ENCODE results near the gene MRPS34.

DNA sequence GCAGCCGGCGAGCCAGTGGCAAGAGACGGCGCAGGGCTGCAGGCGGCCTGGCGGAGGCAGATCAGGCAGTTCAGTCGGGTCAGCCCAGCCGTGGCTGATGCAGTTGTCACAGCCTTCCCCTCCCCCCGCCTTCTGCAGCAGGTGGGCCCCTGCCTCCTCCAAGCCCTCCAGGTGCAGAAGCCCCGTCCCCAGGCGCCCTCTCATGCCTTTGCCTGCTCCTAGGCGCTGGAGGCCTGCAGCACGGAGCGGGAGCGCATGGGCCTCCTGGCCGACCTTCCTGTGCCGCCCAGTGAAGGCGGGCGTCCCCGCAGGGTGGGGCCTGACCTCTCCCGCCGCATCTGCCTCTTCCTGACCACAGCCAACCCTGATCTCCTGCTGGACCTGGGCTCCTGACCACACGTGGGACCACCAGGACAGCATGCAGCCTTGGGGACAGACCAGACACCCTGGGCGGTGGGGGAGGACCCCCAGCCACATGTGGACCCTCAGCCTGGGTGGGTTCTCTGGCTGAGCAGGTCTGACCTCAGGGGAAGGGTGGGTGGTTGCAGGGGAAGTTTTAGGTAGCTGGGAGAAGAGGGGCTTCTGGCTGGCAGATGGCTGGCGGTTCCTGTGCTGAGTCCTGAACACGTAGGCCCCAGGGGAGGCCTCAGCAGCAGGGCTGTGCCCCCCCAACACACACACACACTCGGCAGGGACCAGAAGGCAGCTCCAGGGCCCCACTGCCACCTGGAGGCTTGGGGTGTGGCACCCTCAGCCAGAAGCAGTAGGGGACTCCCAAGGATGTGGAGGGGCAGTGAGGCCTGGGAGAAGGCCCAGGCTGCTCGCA, 3.1 kb upstream of the MRPS34 start:
- TF ChIP-seq, protein P1, sequence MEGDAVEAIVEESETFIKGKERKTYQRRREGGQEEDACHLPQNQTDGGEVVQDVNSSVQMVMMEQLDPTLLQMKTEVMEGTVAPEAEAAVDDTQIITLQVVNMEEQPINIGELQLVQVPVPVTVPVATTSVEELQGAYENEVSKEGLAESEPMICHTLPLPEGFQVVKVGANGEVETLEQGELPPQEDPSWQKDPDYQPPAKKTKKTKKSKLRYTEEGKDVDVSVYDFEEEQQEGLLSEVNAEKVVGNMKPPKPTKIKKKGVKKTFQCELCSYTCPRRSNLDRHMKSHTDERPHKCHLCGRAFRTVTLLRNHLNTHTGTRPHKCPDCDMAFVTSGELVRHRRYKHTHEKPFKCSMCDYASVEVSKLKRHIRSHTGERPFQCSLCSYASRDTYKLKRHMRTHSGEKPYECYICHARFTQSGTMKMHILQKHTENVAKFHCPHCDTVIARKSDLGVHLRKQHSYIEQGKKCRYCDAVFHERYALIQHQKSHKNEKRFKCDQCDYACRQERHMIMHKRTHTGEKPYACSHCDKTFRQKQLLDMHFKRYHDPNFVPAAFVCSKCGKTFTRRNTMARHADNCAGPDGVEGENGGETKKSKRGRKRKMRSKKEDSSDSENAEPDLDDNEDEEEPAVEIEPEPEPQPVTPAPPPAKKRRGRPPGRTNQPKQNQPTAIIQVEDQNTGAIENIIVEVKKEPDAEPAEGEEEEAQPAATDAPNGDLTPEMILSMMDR (IDR thresholded peaks at IDR 0.05 in 4 of 5, conservative IDR thresholded peaks at IDR 0.05 in 1 of 5) = no peak
- no peak for TF ChIP-seq POLR2A (IDR thresholded peaks at IDR 0.05)

Data from gastrocnemius medialis (tissue), 4 donors.